Activated T-cell treated with anti-CD3 and anti-CD28 coated beads, Interleukin-2, amount 50 U/mL, for 24 hours (primary cell): ENCODE data around the gene EIPR1.

Source experiments
- DNase-seq: peaks from one replicate; pipeline ENCODE4 v3.0.0-alpha.2; 2020
- H3K27ac Mint-ChIP-seq: 2 replicates; pipeline ENCODE4 v1.8.0; 2020; ENCODE audit warnings: mild to moderate bottlenecking, mixed read lengths
- H3K27me3 Mint-ChIP-seq: 2 replicates; pipeline ENCODE4 v1.8.0; 2020; ENCODE audit warnings: mixed read lengths
- H3K36me3 Mint-ChIP-seq: 2 replicates; pipeline ENCODE4 v1.8.0; 2020; ENCODE audit warnings: low read depth, mixed read lengths
- H3K4me1 Mint-ChIP-seq: 2 replicates; pipeline ENCODE4 v1.8.0; 2020; ENCODE audit warnings: low read depth, mixed read lengths
- H3K4me3 Mint-ChIP-seq: 2 replicates; pipeline ENCODE4 v1.8.0; 2020; ENCODE audit warnings: mild to moderate bottlenecking, moderate library complexity, mixed read lengths
- H3K9me3 Mint-ChIP-seq: 2 replicates; pipeline ENCODE4 v1.8.0; 2020; ENCODE audit warnings: mixed read lengths

EIPR1 gene

GRCh38 chr2:3147651-3148530, 229.7 kb downstream of the EIPR1 start:
- H3K4me3 Mint-ChIP-seq = no peak overlapping the region

GRCh38 chr2:3146772-3147650, 230.6 kb downstream of the EIPR1 start:
- peaks cover 4% of the 10 kb centered on the region for H3K9me3 Mint-ChIP-seq

More at GRCh38 chr2:3147651-3148530, 229.7 kb downstream of the EIPR1 start:
- no peak overlapping the region for H3K27ac Mint-ChIP-seq
- H3K9me3 Mint-ChIP-seq = peaks cover 4% of the 10 kb centered on the region
- H3K4me1 Mint-ChIP-seq = peaks cover 1% of the 10 kb centered on the region
- no peak for DNase-seq
- peaks cover 23% of the 10 kb centered on the region for H3K36me3 Mint-ChIP-seq
- no peaks in the 10 kb centered on the region for H3K27me3 Mint-ChIP-seq

GRCh38 chr2:3146175-3146574, 231.4 kb downstream of the EIPR1 start:
- H3K36me3 Mint-ChIP-seq = peaks cover 10% of the 10 kb centered on the region
- no peak overlapping the region for H3K4me3 Mint-ChIP-seq
- no peak overlapping the region for H3K27ac Mint-ChIP-seq
- no peaks in the 10 kb centered on the region for H3K27me3 Mint-ChIP-seq
- no peaks in the 10 kb centered on the region for H3K4me1 Mint-ChIP-seq
- DNase-seq = no peak
- H3K9me3 Mint-ChIP-seq = peaks cover 4% of the 10 kb centered on the region

More at GRCh38 chr2:3146772-3147650, 230.6 kb downstream of the EIPR1 start:
- no peak for DNase-seq
- H3K36me3 Mint-ChIP-seq = peaks cover 15% of the 10 kb centered on the region
- H3K27me3 Mint-ChIP-seq = no peaks in the 10 kb centered on the region
- no peak overlapping the region for H3K27ac Mint-ChIP-seq
- peaks cover 1% of the 10 kb centered on the region for H3K4me1 Mint-ChIP-seq
- no peak overlapping the region for H3K4me3 Mint-ChIP-seq

- Mint-ChIP-seq H3K27me3 (no peaks in the 10 kb centered on the region), H3K36me3 (peaks cover 5% of the 10 kb centered on the region), H3K4me1 (no peaks in the 10 kb centered on the region), H3K9me3 (no peaks in the 10 kb centered on the region), H3K27ac (no peak overlapping the region), H3K4me3 (no peak overlapping the region)
- DNase-seq = no peak
These were observed 232.1 kb downstream of the EIPR1 start for GRCh38 chr2:3145471-3146021.

DNA sequence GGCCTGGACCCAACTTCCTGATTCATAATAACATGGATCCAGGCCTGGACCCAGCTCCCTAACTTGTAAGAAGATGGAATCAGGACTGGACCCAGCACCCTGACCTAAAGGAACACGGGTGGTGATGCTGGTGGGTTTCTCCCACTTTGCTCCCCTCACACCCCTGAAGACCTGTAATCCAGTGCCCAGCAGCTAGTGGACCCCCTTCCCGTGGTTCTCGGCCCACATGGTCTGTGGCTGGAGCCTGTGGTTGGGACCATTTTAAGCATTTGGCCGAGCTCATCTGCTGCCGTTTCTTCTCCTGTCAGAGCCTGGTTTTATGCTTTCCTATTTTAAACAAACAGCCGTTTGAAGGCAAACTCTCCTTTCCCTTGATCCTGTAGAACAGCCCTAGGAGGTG, 232.8 kb downstream of the EIPR1 start:
- no peak for DNase-seq
- Mint-ChIP-seq H3K9me3 (no peaks in the 10 kb centered on the region), H3K27ac (no peak overlapping the region), H3K4me1 (no peaks in the 10 kb centered on the region), H3K27me3 (no peaks in the 10 kb centered on the region), H3K4me3 (no peak overlapping the region), H3K36me3 (peaks cover 1% of the 10 kb centered on the region)

DNA sequence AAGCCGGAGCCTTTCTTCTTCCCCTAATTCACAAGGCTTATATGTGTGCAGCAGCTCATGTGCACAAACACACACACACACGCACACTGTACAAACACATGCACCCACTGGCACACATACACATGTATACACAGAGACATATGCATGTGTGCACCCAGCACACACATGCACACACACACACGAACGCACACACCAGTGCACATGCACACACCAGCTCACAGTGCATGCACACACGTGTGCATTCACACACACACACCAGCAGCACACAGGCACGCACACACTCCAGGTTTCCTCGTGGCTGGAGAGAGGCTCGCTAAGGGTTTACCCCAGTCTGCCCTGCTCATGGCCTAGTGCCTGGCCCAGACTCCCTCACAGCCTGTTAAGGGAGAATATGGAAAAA, 234.0 kb downstream of the EIPR1 start:
- Mint-ChIP-seq H3K9me3 (no peaks in the 10 kb centered on the region), H3K36me3 (no peaks in the 10 kb centered on the region), H3K27me3 (no peaks in the 10 kb centered on the region), H3K4me1 (no peaks in the 10 kb centered on the region), H3K4me3 (no peak overlapping the region), H3K27ac (no peak overlapping the region)
- no peak for DNase-seq

GRCh38 chr2:3142961-3143571, 234.6 kb downstream of the EIPR1 start:
- Mint-ChIP-seq H3K9me3 (no peaks in the 10 kb centered on the region), H3K4me3 (no peak overlapping the region), H3K36me3 (no peaks in the 10 kb centered on the region), H3K27me3 (no peaks in the 10 kb centered on the region), H3K27ac (no peak overlapping the region), H3K4me1 (no peaks in the 10 kb centered on the region)
- DNase-seq = no peak

- Mint-ChIP-seq H3K27ac (no peak overlapping the region), H3K4me3 (no peak overlapping the region)
- no peak for DNase-seq
These were observed 235.4 kb downstream of the EIPR1 start for GRCh38 chr2:3142210-3142609.

GRCh38 chr2:3141696-3142095, 235.9 kb downstream of the EIPR1 start:
- Mint-ChIP-seq H3K27ac (no peak overlapping the region), H3K4me3 (no peak overlapping the region)

More at GRCh38 chr2:3142210-3142609, 235.4 kb downstream of the EIPR1 start:
- no peaks in the 10 kb centered on the region for H3K9me3 Mint-ChIP-seq
- H3K36me3 Mint-ChIP-seq = no peaks in the 10 kb centered on the region
- no peaks in the 10 kb centered on the region for H3K27me3 Mint-ChIP-seq
- H3K4me1 Mint-ChIP-seq = no peaks in the 10 kb centered on the region

GRCh38 chr2:3139906-3140305, 237.7 kb downstream of the EIPR1 start:
- Mint-ChIP-seq H3K4me3 (no peak overlapping the region), H3K4me1 (no peaks in the 10 kb centered on the region), H3K9me3 (peaks cover 3% of the 10 kb centered on the region), H3K27me3 (no peaks in the 10 kb centered on the region), H3K27ac (no peak overlapping the region), H3K36me3 (no peaks in the 10 kb centered on the region)
- DNase-seq = no peak

More at GRCh38 chr2:3141696-3142095, 235.9 kb downstream of the EIPR1 start:
- Mint-ChIP-seq H3K36me3 (no peaks in the 10 kb centered on the region), H3K9me3 (no peaks in the 10 kb centered on the region), H3K27me3 (no peaks in the 10 kb centered on the region), H3K4me1 (no peaks in the 10 kb centered on the region)
- no peak for DNase-seq
